Adipose tissue (tissue), 3 donors: Measurements from ENCODE around the gene NMB. TPM values are rescaled to one million over a fixed set of nuclear protein-coding genes. Genes with fewer than 3 reads are reported as not detected.
"Not testable (repeated sequence)": the region's sequence is repeated elsewhere in the genome, so short reads cannot be mapped to it uniquely, and the experiment has no call there.

Experiments used
- H3K27ac ChIP-seq: one replicate; pipeline ENCODE4 v1.5.1; 2013; ENCODE audit warnings: low read depth, low read length
- WGBS, 3 donors: extraction: QIAGEN DNeasy Blood & Tissue Kit; methylation state at CpG; one replicate each; pipeline ENCODE4 v1.1.7; 2013; 5-methylcytosine and 5-hydroxymethylcytosine counted together
- polyA plus RNA-seq, 3 donors: library from polyadenylated mRNA; stranded (reverse); fragments of 200-250 nt; gene quantifications; one replicate each; pipeline ENCODE4 v1.2.3, GENCODE V29; 2013
- donor health status: healthy with polysubstance abuse.
- donor health status: Bipolar disorder and iron deficiency.
- donor health status: healthy.

The NMB gene
- polyA plus RNA-seq = 100 to 1,000 TPM in 1 of 3 donors, 10 to 100 TPM in 2; 11.6 to 116 (median 62.3) TPM

- no peak within 1 kb of the TSS for H3K27ac ChIP-seq
- 0 to 1% (median 1%) methylated on average over 56 to 61 of the region's 61 CpGs for WGBS, 3 donors
These were observed at the start of gene NMB for GRCh38 chr15:84658080-84658787. NMB (minus strand) TSS chr15:84658199; CDS start chr15:84658152, 47 bp downstream.

GRCh38 chr15:84703808-84704207 is 45.8 kb upstream of the NMB start:
- 91 to 95% (median 93%) methylated on average over 5 of the region's 5 CpGs for WGBS, 3 donors
- H3K27ac ChIP-seq = no peak overlapping the region

GRCh38 chr15:84702961-84703482 is 45.0 kb upstream of the NMB start:
- WGBS, 3 donors = 26 to 38% (median 30%) methylated on average over 4 of the region's 4 CpGs
- H3K27ac ChIP-seq = no peak overlapping the region

DNA sequence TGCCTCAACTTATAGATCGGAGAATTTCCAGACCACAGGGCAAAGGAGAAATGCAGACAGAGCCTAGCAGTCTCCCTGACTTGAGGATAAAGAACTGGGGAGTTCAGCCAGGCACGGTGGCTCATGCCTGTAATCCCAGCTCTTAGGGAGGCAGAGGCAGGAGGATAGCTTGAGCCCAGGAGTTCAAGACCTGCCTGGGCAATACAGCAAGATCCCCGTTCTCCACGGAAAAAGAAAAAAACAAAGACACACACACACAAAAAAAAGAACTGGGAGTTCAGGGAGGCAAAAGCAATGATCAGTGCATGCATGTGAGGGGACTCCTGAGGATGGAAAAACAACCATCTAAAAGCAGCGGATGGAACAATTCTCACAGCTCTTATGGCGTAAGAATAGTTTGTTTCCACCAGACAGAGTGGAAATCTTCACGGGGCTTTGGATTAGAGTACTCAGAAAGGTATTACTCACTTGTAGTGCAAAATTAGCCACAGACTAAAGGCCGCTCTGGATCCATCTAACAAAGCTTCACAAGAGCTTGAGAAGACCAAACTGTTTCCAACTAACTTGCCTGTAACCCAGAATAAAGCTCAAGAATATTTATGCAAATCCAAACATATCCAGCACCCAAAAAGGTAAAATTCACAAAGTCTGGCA is 41.7 kb upstream of the NMB start:
- no peak overlapping the region for H3K27ac ChIP-seq
- WGBS, 3 donors = 89 to 90% (median 89%) methylated on average over 8 of the region's 8 CpGs

GRCh38 chr15:84697236-84697990 is 39.4 kb upstream of the NMB start:
- WGBS, 3 donors = 4 to 30% (median 29%) methylated on average over 1 of the region's 1 CpG
- H3K27ac ChIP-seq = no peak overlapping the region

DNA sequence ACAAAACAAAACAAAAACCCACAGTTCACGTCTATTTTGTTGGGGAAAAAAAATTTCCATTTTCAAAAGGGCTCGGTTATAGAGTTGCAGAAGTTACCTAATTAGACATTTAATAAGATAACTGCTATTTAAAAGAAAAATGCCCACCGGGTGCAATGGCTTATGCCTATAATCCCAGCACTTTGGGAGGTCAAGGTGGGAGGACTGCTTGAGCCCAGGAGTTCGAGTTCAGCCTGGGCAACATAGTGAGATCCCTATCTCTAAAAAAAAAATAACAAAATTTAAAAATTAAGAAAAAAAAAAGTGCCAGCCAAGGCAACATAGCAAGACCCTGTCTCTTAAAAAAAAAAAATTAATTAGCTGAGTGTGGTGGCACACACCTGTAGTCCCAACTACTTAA is 38.8 kb upstream of the NMB start:
- H3K27ac ChIP-seq = no peak overlapping the region
- 83 to 88% (median 84%) methylated on average over 4 of the region's 4 CpGs for WGBS, 3 donors

- WGBS, 3 donors = 93 to 97% (median 96%) methylated on average over 8 of the region's 8 CpGs
- H3K27ac ChIP-seq = no peak overlapping the region
These were observed 32.3 kb upstream of the NMB start for GRCh38 chr15:84690342-84690741.

- no peak overlapping the region for H3K27ac ChIP-seq
- 92 to 97% (median 96%) methylated on average over 4 of the region's 4 CpGs for WGBS, 3 donors
These were observed 31.9 kb upstream of the NMB start for GRCh38 chr15:84689858-84690257.

- 87 to 96% (median 88%) methylated on average over 7 of the region's 7 CpGs for WGBS, 3 donors
These were observed 28.4 kb upstream of the NMB start for GRCh38 chr15:84686446-84686845.

DNA sequence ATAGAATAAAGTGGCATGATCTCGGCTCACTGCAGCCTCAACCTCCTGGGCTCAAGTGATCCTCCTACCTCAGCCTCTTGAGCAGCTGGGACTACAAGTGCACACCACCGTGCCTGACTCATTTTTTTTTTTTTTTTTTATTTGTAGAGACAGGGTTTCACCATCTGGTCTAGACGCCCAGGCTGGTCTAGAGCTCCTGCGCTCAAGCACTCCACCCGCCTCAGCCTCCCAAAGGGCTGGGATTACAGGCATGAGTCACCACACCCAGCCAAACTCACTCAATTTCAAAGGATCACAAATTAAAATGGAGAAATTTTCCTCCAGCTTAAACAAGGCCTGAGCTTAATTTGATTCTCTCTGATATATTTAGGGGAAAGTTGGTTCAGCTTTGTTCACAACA is 27.3 kb upstream of the NMB start:
- WGBS, 3 donors = 68 to 96% (median 72%) methylated on average over 5 of the region's 5 CpGs
- H3K27ac ChIP-seq = no peak overlapping the region

More at GRCh38 chr15:84686446-84686845, 28.4 kb upstream of the NMB start:
- H3K27ac ChIP-seq = not testable (repeated sequence)

DNA sequence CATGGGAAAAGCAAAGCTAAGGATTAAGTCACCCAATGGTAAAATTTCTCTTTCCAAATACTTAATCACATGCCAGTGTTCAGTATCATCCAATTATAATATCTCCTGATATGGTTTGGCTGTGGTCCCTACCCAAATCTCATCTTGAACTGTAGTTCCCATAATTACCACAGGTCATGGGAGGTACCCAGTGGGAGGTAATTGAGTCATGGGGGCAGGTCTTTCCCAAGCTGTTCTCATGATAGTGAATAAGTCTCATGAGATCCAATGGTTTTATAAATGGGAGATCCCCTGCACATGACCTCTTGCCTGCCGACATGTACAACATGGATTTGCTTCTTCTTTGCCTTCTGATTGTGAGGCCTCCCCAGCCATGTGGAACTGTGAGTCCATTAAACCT is 26.1 kb upstream of the NMB start:
- WGBS, 3 donors = 41 to 96% (median 88%) methylated on average over 1 of the region's 1 CpG
- no peak overlapping the region for H3K27ac ChIP-seq

DNA sequence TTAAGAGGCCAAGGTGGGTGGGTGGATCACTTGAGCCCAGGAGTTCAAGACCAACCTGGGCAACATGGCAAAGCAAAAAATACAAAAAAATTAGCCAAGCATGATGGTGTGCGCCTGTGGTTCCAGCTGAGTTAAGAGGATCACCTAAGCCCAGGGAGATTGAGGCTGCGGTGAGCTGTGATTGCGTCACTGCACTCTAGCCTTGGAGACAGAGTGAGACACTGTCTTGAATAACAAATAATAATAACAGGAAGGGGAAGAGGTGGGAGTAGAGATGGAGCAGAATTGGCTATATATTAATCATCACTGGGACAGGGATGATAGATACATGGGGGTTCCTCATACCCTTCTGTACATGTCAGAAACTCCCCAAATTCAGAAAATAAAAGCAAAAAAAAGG is 23.8 kb upstream of the NMB start:
- no peak overlapping the region for H3K27ac ChIP-seq
- WGBS, 3 donors = 78 to 98% (median 80%) methylated on average over 3 of the region's 3 CpGs

DNA sequence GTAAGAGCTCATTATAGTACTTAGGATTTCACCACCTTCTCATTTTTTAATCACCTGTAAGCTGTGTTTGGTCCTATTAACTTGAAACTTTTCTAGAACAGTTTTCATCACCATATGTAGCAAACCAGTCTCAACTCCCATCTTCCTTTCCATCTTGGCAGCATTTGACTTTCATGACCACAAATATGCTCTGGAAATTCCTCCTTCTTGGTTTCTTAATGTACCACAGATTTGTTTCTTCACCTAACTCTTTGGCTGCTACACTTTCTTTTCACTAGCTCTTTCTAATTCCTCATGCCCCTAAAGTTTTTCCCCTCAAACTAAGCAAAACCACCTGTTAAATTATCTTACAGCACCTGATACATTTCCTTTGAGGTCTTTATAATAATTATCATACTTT is 13.2 kb upstream of the NMB start:
- no peak overlapping the region for H3K27ac ChIP-seq

GRCh38 chr15:84669726-84670125 is 11.7 kb upstream of the NMB start:
- H3K27ac ChIP-seq = no peak overlapping the region
- WGBS, 3 donors = 89 to 92% (median 89%) methylated on average over 8 of the region's 8 CpGs

GRCh38 chr15:84668221-84668982 is 10.4 kb upstream of the NMB start:
- H3K27ac ChIP-seq = no peak overlapping the region
- 83 to 97% (median 96%) methylated on average over 3 of the region's 3 CpGs for WGBS, 3 donors

DNA sequence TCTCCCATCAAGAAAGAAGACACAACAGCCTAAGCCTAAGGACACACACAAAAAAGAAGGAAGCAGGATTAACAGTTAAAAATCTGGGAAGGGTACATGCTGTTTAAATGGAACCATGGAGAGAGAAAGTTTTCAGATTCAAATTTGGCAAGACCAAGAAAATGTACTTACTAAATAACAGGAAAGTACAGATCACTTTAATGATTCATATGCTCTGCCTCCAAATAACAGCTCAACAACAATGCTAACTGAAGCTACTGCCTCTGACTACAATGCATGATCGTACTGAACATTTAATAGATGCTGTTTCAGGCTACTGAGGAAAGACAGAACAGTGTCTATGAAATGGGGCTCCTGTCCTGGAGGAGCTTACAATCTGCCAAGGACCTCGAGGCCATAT is 8.4 kb upstream of the NMB start:
- 75 to 86% (median 85%) methylated on average over 2 of the region's 2 CpGs for WGBS, 3 donors
- H3K27ac ChIP-seq = no peak overlapping the region

DNA sequence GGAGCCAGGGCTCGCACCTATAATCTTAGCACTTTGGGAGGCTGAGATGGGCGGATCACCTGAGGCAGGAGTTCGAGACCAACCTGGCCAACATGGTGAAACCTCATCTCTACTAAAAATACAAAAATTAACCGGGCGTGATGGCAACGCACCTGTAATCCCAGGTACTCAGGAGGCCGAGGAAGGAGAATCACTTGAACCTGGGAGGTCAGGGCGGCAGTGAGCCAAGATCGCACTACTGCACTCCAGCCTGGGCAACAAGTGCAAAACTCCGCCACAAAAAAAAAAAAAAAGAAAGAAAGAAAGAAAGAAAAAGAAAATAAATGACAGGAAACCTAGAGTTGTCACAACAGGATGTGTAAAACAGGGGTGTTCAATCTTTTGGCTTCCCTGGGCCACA is 3.0 kb upstream of the NMB start:
- no peak overlapping the region for H3K27ac ChIP-seq
- 92 to 97% (median 94%) methylated on average over 10 of the region's 10 CpGs for WGBS, 3 donors

- WGBS, 3 donors = 74 to 89% (median 86%) methylated on average over 4 of the region's 4 CpGs
- no peak overlapping the region for H3K27ac ChIP-seq
These were observed 2.1 kb upstream of the NMB start for GRCh38 chr15:84659904-84660781.
